HG03280 (cell line): ENCODE data around the gene FMN1.

ENCODE experiments used
- ATAC-seq: cut with Tn5 transposase; IDR thresholded peaks from one replicate; pipeline ENCODE4 v1.9.1; 2021; ENCODE audit warnings: mild to moderate bottlenecking, moderate library complexity; ENCODE audit not compliant: unreplicated experiment

FMN1 gene

DNA sequence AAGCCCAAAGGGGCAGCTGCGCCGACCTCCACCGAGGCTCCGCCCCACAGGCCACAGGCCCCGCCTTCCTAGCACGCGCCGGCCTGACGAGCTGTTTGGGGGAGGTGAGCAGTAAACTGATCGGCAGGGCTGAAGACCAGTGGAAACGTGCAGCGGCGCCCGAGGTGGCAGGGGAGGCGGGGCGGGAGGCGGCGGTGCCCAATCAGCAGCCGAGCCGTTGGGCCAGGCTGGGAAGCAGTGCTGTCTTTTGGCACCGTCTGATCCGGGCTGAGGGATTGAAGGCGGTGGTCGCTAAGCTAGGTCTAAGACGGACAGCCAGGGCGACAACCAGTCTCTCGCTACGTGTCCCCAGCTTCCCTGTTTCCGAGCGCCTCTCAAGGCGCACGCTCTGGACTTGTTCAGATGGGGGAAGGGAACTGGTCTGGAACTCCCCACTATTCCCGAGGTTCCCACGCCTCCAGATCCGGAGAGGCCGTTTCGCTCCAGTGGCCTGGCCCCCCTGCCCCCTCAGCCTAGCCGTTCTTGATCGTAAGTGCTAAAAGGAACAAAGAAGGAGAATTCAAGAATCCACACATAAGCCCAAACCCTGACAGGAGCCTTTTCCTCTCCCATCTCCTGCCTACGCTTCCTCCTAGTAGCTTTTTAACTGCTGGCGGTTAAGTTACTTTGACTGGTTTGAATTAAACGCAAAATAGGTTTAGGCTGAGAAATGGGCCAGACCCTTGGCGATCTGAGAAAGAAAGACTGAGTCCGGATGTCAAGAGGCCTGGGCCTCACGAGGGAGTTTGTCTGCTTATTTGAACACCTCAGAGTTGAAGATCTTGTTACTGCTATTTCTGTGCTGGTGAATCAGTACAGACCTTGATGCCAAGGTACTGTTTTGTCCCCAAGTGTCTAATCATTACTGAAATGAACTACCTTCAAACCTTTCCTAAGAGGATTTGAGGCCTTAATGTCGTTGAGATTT, at the start of gene FMN1:
TSS of gene FMN1 (minus strand) at position 11 of the 967 bp plus-strand sequence. CDS start 39,800 bp downstream, outside the sequence.
- ATAC-seq = peak; percentile 90

DNA sequence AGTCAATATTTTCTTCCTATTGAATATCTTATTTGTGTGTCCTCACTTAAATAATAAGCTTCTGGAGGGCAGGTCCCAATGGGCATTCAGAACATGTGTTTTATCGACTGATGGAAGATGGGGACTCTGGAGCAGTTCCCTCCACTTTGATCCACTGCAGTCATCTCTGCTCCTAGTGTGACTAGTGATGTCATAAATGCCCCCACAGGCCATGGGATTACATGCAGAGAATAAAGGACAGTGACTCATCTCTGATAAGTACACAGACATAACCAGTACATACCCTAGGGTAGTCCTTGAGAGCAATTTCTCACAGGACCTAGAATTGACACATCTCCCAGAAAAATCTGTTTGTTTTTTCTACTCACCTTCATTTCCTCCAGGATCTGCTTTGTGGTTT, 49.4 kb upstream of the FMN1 start:
- no peak for ATAC-seq

DNA sequence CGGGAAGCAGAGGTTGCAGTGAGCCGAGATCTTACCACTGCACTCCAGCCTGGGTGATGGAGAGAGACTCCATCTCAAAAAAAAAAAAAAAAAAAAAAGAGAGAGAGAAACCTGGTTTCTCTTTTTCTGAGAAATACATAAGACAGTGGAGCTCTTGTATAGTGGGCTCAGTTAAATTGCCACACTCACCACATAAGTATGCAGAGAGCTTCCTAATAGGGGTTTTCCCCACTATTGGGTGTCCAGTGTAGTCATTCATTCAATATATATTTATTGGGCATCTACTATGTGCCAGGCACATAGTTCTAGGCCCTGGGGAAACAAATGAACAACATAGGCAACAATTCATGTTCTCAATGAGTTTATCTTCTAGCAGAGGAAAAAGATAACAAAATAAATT, 48.9 kb upstream of the FMN1 start:
- ATAC-seq = no peak

DNA sequence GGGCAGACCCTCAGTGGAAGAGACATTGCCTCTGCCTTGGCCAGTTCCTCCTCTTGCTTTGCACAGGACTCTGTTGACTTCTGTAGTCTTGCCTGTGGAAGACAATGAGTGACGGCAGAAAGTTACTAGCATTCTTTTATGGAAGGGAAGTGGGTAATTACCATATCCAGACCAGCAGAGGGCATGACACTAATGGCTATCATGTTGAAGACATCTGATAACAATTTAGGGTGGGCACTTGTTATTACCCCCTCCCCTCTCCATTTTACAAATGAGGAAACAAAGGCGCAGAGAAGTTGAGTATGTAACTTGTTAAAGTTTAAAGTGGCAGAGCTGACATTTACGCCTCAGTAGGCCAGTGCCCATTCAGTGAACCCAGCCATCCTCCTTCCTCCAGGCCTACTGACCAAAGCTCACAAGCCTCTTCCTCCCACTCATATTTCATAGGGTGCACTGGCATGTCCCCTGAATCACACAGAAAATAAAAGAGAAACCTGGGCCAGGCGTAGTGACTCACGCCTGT, 48.2 kb upstream of the FMN1 start:
- ATAC-seq = no peak

GRCh38 chr15:33242165-33242564, 47.7 kb upstream of the FMN1 start:
- ATAC-seq = no peak

- no peak for ATAC-seq
These were observed 42.5 kb upstream of the FMN1 start for GRCh38 chr15:33236841-33237509.

DNA sequence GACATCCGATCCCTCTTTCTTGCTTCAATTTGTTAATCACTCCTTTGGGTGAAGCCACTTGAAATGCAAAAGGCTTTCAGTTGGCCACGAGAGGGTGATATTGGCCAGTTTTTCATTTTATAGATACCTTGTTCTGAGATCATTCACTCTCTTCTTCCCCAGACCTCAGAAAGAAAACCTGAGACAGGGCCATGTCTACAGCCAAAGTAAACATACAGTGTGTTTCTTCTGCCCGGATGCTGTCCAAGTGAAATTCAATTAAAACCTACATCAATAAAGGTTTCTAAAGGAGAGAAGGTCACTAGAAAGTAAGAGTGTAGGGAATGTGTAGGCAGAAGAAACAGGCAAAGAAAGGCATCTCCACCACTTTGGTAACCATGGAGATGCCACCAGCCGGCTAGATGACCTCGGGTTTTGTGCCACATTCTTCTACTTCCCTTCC, 39.5 kb upstream of the FMN1 start:
- no peak for ATAC-seq

- peak; percentile 55 for ATAC-seq
These were observed 32.2 kb upstream of the FMN1 start for GRCh38 chr15:33226559-33227181.

GRCh38 chr15:33218071-33218491, 23.6 kb upstream of the FMN1 start:
- no peak for ATAC-seq

DNA sequence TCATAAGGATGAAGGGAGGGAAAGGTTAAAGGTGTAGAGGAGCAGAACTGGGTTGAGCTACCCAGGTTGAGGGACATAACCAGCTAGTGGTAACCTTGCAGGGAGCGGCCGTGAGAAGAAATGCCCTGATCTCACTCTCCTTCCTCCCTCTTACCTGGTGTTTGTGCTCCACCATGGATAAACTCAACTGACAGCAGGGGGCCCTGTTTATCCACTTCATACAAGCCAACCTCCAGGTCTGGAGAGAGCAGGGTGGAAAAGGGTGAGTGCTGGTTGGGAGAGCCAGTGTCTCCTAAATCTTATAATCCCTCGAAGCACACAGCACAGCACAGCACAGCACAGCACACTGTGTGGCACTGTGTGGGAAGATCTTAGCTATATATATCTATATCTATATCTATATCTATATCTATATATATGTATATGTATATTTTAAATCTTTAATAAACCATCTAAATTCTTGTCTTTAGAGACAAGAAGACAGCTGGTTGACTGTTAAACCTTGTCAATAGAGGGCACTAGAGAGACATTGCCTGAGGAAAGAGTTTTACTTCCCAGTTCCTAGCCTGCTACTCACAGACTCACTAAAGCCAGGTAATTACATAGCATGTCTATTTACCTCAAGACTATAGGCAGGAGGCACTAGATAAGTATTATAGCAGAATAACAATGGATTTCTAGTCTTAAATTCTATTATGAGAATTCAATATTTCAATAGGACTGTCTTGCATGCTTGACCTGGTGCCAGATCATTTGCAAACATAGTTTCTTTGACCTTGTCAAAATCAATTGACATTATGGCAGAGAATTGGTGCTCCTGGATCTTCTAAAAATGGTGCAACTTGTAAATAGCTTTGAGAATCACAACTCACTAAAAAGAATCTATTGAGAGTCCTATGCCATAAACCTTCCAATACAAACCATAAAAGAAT, 21.7 kb upstream of the FMN1 start:
- ATAC-seq = no peak

GRCh38 chr15:33211176-33211808, 16.8 kb upstream of the FMN1 start:
- ATAC-seq = no peak

DNA sequence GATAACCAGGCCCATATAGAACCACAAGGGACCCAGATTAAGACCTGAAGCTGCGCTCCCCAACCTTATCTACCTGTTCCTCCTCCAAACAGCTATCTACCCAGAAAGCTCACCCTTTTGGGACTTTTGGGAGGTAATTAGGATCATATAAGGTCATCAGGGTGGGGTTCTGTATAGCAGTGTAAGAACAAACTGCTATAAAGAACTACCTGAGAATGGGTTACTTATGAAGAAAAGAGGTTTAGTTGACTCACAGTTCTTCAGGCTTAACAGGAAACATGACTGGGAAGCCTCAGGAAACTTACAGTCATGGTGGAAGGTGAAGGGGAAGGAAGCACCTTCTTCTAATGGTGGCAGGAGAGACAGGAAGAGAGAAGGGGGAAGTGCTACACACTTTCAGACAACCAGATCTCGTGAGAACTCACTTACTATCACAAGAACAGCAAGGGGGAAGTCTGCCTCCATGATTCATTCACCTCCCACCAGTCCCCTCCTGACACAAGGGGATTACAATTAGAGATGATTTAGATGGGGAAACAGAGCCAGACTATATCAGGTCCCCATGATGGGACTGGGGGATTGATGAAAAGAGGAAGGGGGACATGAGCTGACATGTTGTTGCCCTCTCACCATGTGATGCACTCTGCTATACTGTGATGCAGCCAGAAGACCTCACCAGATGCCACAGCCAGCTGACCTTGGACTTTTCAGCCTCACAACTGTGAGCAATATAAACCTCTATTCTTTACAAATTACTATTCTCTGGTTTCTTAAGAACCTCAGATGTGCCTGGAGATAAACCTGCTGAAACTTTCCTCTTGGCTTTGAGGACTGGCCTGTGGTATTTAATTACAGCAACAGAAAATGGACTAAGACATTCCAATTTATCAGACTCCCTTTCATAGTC, 15.3 kb upstream of the FMN1 start:
- no peak for ATAC-seq

- no peak for ATAC-seq
These were observed 13.1 kb upstream of the FMN1 start for GRCh38 chr15:33207646-33208045.

DNA sequence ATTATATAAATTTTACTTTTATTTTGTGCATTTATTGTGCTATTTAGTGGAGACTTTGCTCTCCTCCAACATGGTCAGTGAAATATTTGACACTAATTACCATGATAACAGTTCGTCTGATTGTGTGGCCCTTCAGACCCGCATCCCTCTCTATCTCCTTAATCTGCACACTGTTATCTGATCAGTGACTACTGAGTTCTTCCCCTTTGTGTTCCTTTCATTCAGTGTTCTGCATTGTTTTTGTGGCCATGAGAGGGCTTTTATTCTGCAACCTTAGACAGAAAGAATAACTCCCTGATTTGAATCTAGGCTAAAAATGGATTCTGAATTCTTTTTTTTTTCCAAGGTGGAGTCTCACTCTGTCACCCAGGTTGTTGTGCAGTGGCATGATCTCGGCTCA, 11.9 kb upstream of the FMN1 start:
- no peak for ATAC-seq

- ATAC-seq = no peak
These were observed 10.4 kb upstream of the FMN1 start for GRCh38 chr15:33204926-33205325.

DNA sequence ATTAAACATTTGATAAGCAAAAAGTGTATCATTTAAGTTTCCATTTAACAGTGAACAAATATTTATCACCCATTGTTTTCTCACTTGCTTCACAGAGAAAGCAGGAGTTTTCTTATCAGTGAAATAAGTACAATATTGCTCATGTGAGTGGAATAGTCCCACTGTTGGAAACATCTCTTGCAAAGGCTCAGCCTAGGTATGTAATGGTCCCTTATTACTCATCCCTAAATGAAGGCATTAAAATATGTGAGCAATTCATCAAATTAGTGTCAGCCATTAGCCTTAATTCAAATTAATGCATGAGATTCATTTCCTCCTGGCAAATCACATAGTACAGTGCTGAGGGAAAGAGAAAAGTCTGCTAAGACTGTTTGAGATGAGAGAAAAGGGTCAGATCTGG, 9.6 kb upstream of the FMN1 start:
- ATAC-seq = no peak

- peak; percentile 62 for ATAC-seq
These were observed 7.1 kb upstream of the FMN1 start for GRCh38 chr15:33201491-33202231.

DNA sequence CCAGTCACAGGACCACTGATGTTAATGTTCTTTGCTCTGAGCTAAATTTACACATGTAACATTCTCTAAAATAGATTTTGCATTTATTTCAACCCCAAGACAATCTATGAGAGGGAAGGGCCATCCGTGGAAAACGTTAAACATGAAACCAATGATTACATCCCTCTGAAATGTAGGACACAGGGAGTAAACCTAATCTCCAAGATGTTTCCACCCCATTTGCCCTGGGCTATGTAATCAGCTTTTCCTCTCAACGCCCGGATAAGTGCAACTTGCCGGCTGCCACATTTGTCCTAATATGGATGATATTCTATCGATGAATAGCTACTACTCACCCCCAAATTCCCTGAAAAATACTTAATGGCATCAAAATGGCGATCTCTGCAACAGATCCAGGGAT, 6.4 kb upstream of the FMN1 start:
- no peak for ATAC-seq
